H9 (cell line): ENCODE measurements around the gene BAX. TPM values are rescaled to one million over a fixed set of nuclear protein-coding genes. Genes with fewer than 3 reads are reported as not detected.

Source experiments
- DNase-seq: peaks from one replicate; pipeline ENCODE4 v3.0.0-alpha.2; 2017
- H2AFZ ChIP-seq: one replicate; pipeline ENCODE4 v1.6.1; 2013; ENCODE audit warnings: mild to moderate bottlenecking, low read length, control low read depth, moderate library complexity
- H2AK5ac ChIP-seq: 2 replicates; pipeline ENCODE4 v1.6.1; 2013; ENCODE audit warnings: low read length, control low read depth, mixed read lengths; ENCODE audit not compliant: insufficient read length
- H2BK120ac ChIP-seq: one replicate; pipeline ENCODE4 v1.6.1; 2013; ENCODE audit warnings: low read depth, mild to moderate bottlenecking, low read length, control low read depth, inconsistent platforms; ENCODE audit not compliant: poor library complexity, severe bottlenecking
- H2BK12ac ChIP-seq: 2 replicates; pipeline ENCODE4 v1.6.1; 2013; ENCODE audit warnings: low read length, control low read depth, mixed read lengths, low read depth; ENCODE audit not compliant: insufficient read length
- H2BK15ac ChIP-seq: 2 replicates; pipeline ENCODE4 v1.6.1; 2013; ENCODE audit warnings: low read depth, low read length, control low read depth
- H2BK20ac ChIP-seq: one replicate; pipeline ENCODE4 v1.6.1; 2013; ENCODE audit warnings: low read depth, mild to moderate bottlenecking, low read length, control low read depth, inconsistent platforms; ENCODE audit not compliant: poor library complexity, severe bottlenecking
- H2BK5ac ChIP-seq: 2 replicates; pipeline ENCODE4 v1.6.1; 2013; ENCODE audit warnings: low read length, control low read depth, mixed read lengths; ENCODE audit not compliant: insufficient read length
- H3K14ac ChIP-seq: 2 replicates; pipeline ENCODE4 v1.6.1; 2013; ENCODE audit warnings: low read length, control low read depth; ENCODE audit not compliant: insufficient read depth
- H3K18ac ChIP-seq: 2 replicates; pipeline ENCODE4 v1.6.1; 2013; ENCODE audit warnings: low read depth, mild to moderate bottlenecking, mixed read lengths, low read length, control low read depth; ENCODE audit not compliant: insufficient read length
- H3K23ac ChIP-seq: 2 replicates; pipeline ENCODE4 v1.6.1; 2013; ENCODE audit warnings: low read length, control low read depth, mixed read lengths, low read depth; ENCODE audit not compliant: insufficient read length
- H3K23me2 ChIP-seq: 2 replicates; pipeline ENCODE4 v1.6.1; 2013; ENCODE audit warnings: low read depth, mild to moderate bottlenecking, mixed read lengths, low read length, control low read depth; ENCODE audit not compliant: insufficient read length, poor library complexity, severe bottlenecking
- H3K27ac ChIP-seq: 2 replicates; pipeline ENCODE4 v1.5.1; 2013; ENCODE audit warnings: low read length, control low read depth, mixed read lengths, low read depth; ENCODE audit not compliant: insufficient read length
- H3K27me3 ChIP-seq: 2 replicates; pipeline ENCODE4 v1.6.1; 2013; ENCODE audit warnings: low read length, control low read depth, inconsistent platforms; ENCODE audit not compliant: insufficient read depth
- H3K4ac ChIP-seq: 2 replicates; pipeline ENCODE4 v1.6.1; 2013; ENCODE audit warnings: low read depth, mild to moderate bottlenecking, control low read depth, inconsistent platforms, low read length, moderate library complexity
- H3K4me1 ChIP-seq: 2 replicates; pipeline ENCODE4 v1.6.1; 2013; ENCODE audit warnings: low read length, control low read depth, inconsistent platforms; ENCODE audit not compliant: insufficient read depth
- H3K4me2 ChIP-seq: 2 replicates; pipeline ENCODE4 v1.6.1; 2013; ENCODE audit warnings: low read length, control low read depth, mixed read lengths; ENCODE audit not compliant: insufficient read length, insufficient read depth
- H3K56ac ChIP-seq: 2 replicates; pipeline ENCODE4 v1.6.1; 2013; ENCODE audit warnings: low read depth, mild to moderate bottlenecking, mixed read lengths, low read length, control low read depth; ENCODE audit not compliant: insufficient read length
- H3K79me1 ChIP-seq: 2 replicates; pipeline ENCODE4 v1.6.1; 2013; ENCODE audit warnings: low read depth, mild to moderate bottlenecking, moderate library complexity, low read length, control low read depth, inconsistent platforms; ENCODE audit not compliant: insufficient read depth, poor library complexity, severe bottlenecking
- H3K79me2 ChIP-seq: 2 replicates; pipeline ENCODE4 v1.6.1; 2013; ENCODE audit warnings: low read length, control low read depth, inconsistent platforms; ENCODE audit not compliant: insufficient read depth
- H3K9ac ChIP-seq: 2 replicates; pipeline ENCODE4 v1.6.1; 2013; ENCODE audit warnings: low read length, control low read depth, mixed read lengths; ENCODE audit not compliant: insufficient read length; ENCODE audit errors: extremely low read depth
- H3K9me3 ChIP-seq: one replicate; pipeline ENCODE4 v1.6.1; 2013; ENCODE audit warnings: low read depth, low read length, inconsistent platforms; ENCODE audit not compliant: control insufficient read depth
- H3T11ph ChIP-seq: one replicate; pipeline ENCODE4 v1.6.1; 2013; ENCODE audit warnings: mild to moderate bottlenecking, low read length, control low read depth, inconsistent platforms
- H4K20me1 ChIP-seq: one replicate; pipeline ENCODE4 v1.6.1; 2013; ENCODE audit not compliant: control insufficient read depth, insufficient read length, insufficient read depth
- H4K5ac ChIP-seq: 2 replicates; pipeline ENCODE4 v1.6.1; 2013; ENCODE audit warnings: low read depth, mild to moderate bottlenecking, mixed read lengths, low read length, control low read depth; ENCODE audit not compliant: insufficient read length
- H4K8ac ChIP-seq: replicated peaks from 2 replicates; pipeline ENCODE4 v1.6.1; 2013; ENCODE audit warnings: low read length, control low read depth, mixed read lengths, low read depth; ENCODE audit not compliant: insufficient read length
- H4K91ac ChIP-seq: 2 replicates; pipeline ENCODE4 v1.6.1; 2013; ENCODE audit warnings: low read depth, mild to moderate bottlenecking, moderate library complexity, mixed read lengths, low read length, control low read depth; ENCODE audit not compliant: insufficient read length
- H3K27ac Mint-ChIP-seq, 3 experiments: 2 replicates in 2 of 3; 3 replicates in 1 of 3; pipeline ENCODE4 v1.8.0; 2020 to 2021; ENCODE audit warnings: mixed read lengths in 3 of 3, mild to moderate bottlenecking in 1 of 3, moderate library complexity in 1 of 3
- H3K27me3 Mint-ChIP-seq: 2 replicates; pipeline ENCODE4 v1.8.0; 2021; ENCODE audit warnings: low read depth, mild to moderate bottlenecking, moderate library complexity, mixed read lengths
- H3K36me3 Mint-ChIP-seq, 3 experiments: 2 replicates in 2 of 3; 3 replicates in 1 of 3; pipeline ENCODE4 v1.8.0; 2020 to 2021; ENCODE audit warnings: low read depth in 3 of 3, mixed read lengths in 3 of 3; ENCODE audit not compliant: insufficient read depth in 1 of 3
- H3K4me1 Mint-ChIP-seq, 2 experiments: 2 replicates each; pipeline ENCODE4 v1.8.0; 2020; ENCODE audit warnings: mixed read lengths in 2 of 2
- H3K4me3 Mint-ChIP-seq, 2 experiments: 2 replicates in 1 of 2; 3 replicates in 1 of 2; pipeline ENCODE4 v1.8.0; 2020 to 2021; ENCODE audit warnings: mild to moderate bottlenecking in 2 of 2, mixed read lengths in 2 of 2, moderate library complexity in 1 of 2
- H3K9me3 Mint-ChIP-seq, 2 experiments: 2 replicates in 1 of 2; 3 replicates in 1 of 2; pipeline ENCODE4 v1.8.0; 2020; ENCODE audit warnings: mild to moderate bottlenecking in 2 of 2, mixed read lengths in 2 of 2, moderate library complexity in 1 of 2
- WGBS: extraction: QIAGEN DNeasy Blood & Tissue Kit; methylation state at CpG from one replicate; pipeline ENCODE4 v1.1.7; 2013; ENCODE audit warnings: missing lambda C conversion rate, low lambda C conversion rate, mixed read lengths; ENCODE audit not compliant: insufficient read length; ENCODE audit errors: extremely low coverage; 5-methylcytosine and 5-hydroxymethylcytosine counted together
- total RNA-seq: library from RNA; stranded (reverse); gene quantifications from 2 replicates; pipeline ENCODE4 v1.2.1, GENCODE V29; 2021
- TF ChIP-seq, protein P1 (sequence below): fragments of 200-600 bp; sonication (generic); conservative IDR thresholded peaks from 3 replicates; pipeline ENCODE4 v1.8.0; 2021; ENCODE audit warnings: antibody characterized with exemption, mild to moderate bottlenecking

Gene BAX
- total RNA-seq, 1 experiment from 2014 or later, result 310 TPM

DNA sequence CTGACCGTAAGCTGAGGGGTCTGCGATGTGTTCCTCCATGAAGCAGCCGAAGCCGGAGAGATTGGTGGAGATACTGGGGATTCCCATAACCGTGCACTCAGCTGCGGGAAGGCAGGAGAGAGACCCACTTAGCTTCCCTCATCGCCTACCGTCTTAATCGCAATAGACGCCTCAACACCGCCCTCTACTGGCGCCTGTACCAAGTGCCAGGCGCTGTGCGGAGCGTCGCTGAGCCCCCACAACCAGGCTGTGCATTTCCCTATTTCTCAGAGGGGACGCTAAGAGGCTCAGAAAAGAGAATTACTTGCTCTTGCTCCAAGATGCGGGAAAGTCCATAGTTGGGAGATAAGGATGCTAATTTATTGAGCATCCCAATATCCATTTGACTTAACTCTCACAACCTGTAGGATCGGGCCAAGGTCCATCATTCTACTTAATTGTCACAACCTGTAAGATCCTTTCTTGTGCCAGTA is 16.3 kb downstream of the BAX start:
- H3K9me3 ChIP-seq, result no peaks in the 10 kb centered on the region
- H3K27me3 Mint-ChIP-seq, result no peaks in the 10 kb centered on the region
- no peaks in the 10 kb centered on the region for H3K79me2 ChIP-seq
- no peak overlapping the region for H3K14ac ChIP-seq
- H4K5ac ChIP-seq, result no peak overlapping the region
- no peaks in the 10 kb centered on the region for H3K27me3 ChIP-seq
- H3K27ac Mint-ChIP-seq, result no peak overlapping the region
- no peak overlapping the region for H2BK15ac ChIP-seq
- H4K91ac ChIP-seq, result no peak overlapping the region
- H3K4ac ChIP-seq, result no peak overlapping the region
- H2BK12ac ChIP-seq, result no peak overlapping the region
- H3K23me2 ChIP-seq, result peaks cover 4% of the 10 kb centered on the region
- TF ChIP-seq, protein P1, sequence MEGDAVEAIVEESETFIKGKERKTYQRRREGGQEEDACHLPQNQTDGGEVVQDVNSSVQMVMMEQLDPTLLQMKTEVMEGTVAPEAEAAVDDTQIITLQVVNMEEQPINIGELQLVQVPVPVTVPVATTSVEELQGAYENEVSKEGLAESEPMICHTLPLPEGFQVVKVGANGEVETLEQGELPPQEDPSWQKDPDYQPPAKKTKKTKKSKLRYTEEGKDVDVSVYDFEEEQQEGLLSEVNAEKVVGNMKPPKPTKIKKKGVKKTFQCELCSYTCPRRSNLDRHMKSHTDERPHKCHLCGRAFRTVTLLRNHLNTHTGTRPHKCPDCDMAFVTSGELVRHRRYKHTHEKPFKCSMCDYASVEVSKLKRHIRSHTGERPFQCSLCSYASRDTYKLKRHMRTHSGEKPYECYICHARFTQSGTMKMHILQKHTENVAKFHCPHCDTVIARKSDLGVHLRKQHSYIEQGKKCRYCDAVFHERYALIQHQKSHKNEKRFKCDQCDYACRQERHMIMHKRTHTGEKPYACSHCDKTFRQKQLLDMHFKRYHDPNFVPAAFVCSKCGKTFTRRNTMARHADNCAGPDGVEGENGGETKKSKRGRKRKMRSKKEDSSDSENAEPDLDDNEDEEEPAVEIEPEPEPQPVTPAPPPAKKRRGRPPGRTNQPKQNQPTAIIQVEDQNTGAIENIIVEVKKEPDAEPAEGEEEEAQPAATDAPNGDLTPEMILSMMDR, result peak; percentile 96
- H2AFZ ChIP-seq, result no peak overlapping the region
- H3K4me3 Mint-ChIP-seq, result peak overlapping the region in 1 of 2 experiments; percentile 40; a peak in 1 of 5 replicates
- H2BK20ac ChIP-seq, result no peak overlapping the region
- WGBS, result no CpG with 5 or more reads among the region's 19 CpGs
- peak; percentile 88 for DNase-seq
- H2AK5ac ChIP-seq, result no peak overlapping the region
- peaks cover 35 to 62% (median 57%) of the 10 kb centered on the region in 3 experiments; a peak in 6 of 7 replicates for H3K36me3 Mint-ChIP-seq
- no peak overlapping the region for H3K56ac ChIP-seq
- H4K8ac ChIP-seq, result no peak overlapping the region
- no peak overlapping the region for H2BK120ac ChIP-seq
- H3K9me3 Mint-ChIP-seq, result no peaks in the 10 kb centered on the region
- no peaks in the 10 kb centered on the region for H3K4me1 ChIP-seq
- peaks cover under 1% of the 10 kb centered on the region for H4K20me1 ChIP-seq
- peaks cover 10 to 28% of the 10 kb centered on the region in 2 experiments for H3K4me1 Mint-ChIP-seq
- H3T11ph ChIP-seq, result no peak overlapping the region
- no peak overlapping the region for H3K9ac ChIP-seq
- no peaks in the 10 kb centered on the region for H3K79me1 ChIP-seq
- no peak overlapping the region for H3K18ac ChIP-seq
- no peak overlapping the region for H3K4me2 ChIP-seq
- H2BK5ac ChIP-seq, result no peak overlapping the region
- no peak overlapping the region for H3K27ac ChIP-seq
- no peak overlapping the region for H3K23ac ChIP-seq
